ENCODE data around the gene IFITM5. TPM values are rescaled to one million over a fixed set of nuclear protein-coding genes. Genes with fewer than 3 reads are reported as not detected.

Gene IFITM5
- total and polyA plus RNA-seq, 2 experiments from 2014 or later: not detected

DNA sequence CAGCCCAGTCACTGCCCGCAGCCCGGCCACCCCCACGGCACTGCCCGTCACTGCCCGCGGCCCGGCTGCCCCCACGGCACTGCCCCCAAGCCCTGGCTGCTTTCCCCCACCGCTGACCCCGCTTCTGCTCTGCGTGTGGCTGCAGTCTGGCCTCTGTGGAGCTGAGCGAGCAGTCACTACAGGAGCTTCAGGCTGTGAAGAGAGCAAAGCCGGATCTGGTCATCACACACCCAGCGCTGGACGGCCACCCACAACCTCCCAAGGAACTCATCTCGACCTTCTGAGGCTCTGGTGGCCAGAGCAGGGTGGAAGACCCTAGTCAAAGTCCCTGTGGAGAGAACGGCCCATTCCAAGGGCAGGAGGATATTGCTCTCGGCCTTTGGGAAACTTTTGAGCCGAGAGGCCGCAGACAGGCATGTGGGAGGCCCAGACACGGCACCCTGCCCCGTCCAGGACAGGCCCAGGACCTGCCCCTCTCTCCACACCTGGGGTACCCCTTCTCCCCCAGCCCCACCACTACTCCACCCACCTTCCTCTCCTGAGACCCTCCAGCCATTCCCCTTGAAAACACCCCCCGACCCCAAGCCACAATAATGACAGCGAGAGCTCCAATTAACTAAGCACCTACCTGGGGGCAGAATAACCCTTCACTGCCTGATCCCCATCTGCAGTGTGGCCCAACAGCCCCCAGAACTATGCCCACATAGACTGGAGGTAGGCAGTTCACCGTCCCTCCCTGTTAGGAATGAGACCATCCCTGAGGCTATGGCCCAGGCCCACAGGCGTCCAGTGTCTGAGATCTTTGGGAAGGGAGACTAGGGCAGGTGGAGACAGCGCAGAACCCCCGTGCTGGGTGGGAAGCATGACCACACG lies 14.1 kb downstream of the IFITM5 start:
- Histone ChIP-seq H3K9me3 (ENCODE audit: low read depth) (no peaks in the 10 kb centered on the region), H3K4me2 (no peak overlapping the region), H3K79me2 (no peaks in the 10 kb centered on the region), H3K27me3 (no peaks in the 10 kb centered on the region), H4K20me1 (ENCODE audit: insufficient read depth, poor library complexity, severe bottlenecking) (no peaks in the 10 kb centered on the region), H3K36me3 (replicated peaks; ENCODE audit: insufficient read depth, low read depth) (no peaks in the 10 kb centered on the region), H3K9me2 (replicated peaks; ENCODE audit: insufficient read depth) (no peaks in the 10 kb centered on the region), H3K4me3 (no peak overlapping the region), H2AFZ (no peak overlapping the region), H3K27ac (no peak overlapping the region), H3K4me1 (ENCODE audit: insufficient read depth) (peaks cover 15% of the 10 kb centered on the region)
- WGBS (ENCODE audit: low lambda C conversion rate, missing lambda C conversion rate): 86% methylated on average over 21 of the region's 29 CpGs
- TF ChIP-seq, protein P1, sequence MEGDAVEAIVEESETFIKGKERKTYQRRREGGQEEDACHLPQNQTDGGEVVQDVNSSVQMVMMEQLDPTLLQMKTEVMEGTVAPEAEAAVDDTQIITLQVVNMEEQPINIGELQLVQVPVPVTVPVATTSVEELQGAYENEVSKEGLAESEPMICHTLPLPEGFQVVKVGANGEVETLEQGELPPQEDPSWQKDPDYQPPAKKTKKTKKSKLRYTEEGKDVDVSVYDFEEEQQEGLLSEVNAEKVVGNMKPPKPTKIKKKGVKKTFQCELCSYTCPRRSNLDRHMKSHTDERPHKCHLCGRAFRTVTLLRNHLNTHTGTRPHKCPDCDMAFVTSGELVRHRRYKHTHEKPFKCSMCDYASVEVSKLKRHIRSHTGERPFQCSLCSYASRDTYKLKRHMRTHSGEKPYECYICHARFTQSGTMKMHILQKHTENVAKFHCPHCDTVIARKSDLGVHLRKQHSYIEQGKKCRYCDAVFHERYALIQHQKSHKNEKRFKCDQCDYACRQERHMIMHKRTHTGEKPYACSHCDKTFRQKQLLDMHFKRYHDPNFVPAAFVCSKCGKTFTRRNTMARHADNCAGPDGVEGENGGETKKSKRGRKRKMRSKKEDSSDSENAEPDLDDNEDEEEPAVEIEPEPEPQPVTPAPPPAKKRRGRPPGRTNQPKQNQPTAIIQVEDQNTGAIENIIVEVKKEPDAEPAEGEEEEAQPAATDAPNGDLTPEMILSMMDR (IDR thresholded peaks at IDR 0.05; ENCODE audit: poor library complexity): no peak
- TF ChIP-seq EZH2phosphoT487 (IDR thresholded peaks at IDR 0.05; ENCODE audit: low read depth, severe bottlenecking, unreplicated experiment) (no peak), EZH2 (IDR thresholded peaks at IDR 0.05; ENCODE audit: borderline replicate concordance) (no peak)
- DNase-seq (ENCODE audit: low spot score): no peak

- no peaks in the 10 kb centered on the region for H3K79me2 ChIP-seq
- TF ChIP-seq, protein P1 (IDR thresholded peaks at IDR 0.05; ENCODE audit: poor library complexity): no peak
- TF ChIP-seq EZH2phosphoT487 (IDR thresholded peaks at IDR 0.05; ENCODE audit: low read depth, severe bottlenecking, unreplicated experiment) (no peak), EZH2 (IDR thresholded peaks at IDR 0.05; ENCODE audit: borderline replicate concordance) (no peak)
- no peak overlapping the region for H2AFZ ChIP-seq
- no peaks in the 10 kb centered on the region for H3K9me3 ChIP-seq (ENCODE audit: low read depth)
- H3K4me2 ChIP-seq: no peak overlapping the region
- H3K27me3 ChIP-seq: no peaks in the 10 kb centered on the region
- no peak overlapping the region for H3K4me3 ChIP-seq
- H4K20me1 ChIP-seq (ENCODE audit: insufficient read depth, poor library complexity, severe bottlenecking): no peaks in the 10 kb centered on the region
- DNase-seq (ENCODE audit: low spot score): no peak
- H3K36me3 ChIP-seq (replicated peaks; ENCODE audit: insufficient read depth, low read depth): no peaks in the 10 kb centered on the region
- no peaks in the 10 kb centered on the region for H3K9me2 ChIP-seq (replicated peaks; ENCODE audit: insufficient read depth)
- WGBS (ENCODE audit: low lambda C conversion rate, missing lambda C conversion rate): 89% methylated on average over 18 of the region's 24 CpGs
- H3K27ac ChIP-seq: no peak overlapping the region
- peaks cover 6% of the 10 kb centered on the region for H3K4me1 ChIP-seq (ENCODE audit: insufficient read depth)
Measured at GRCh38 chr11:284105-285020, 15.0 kb downstream of the IFITM5 start.

DNA sequence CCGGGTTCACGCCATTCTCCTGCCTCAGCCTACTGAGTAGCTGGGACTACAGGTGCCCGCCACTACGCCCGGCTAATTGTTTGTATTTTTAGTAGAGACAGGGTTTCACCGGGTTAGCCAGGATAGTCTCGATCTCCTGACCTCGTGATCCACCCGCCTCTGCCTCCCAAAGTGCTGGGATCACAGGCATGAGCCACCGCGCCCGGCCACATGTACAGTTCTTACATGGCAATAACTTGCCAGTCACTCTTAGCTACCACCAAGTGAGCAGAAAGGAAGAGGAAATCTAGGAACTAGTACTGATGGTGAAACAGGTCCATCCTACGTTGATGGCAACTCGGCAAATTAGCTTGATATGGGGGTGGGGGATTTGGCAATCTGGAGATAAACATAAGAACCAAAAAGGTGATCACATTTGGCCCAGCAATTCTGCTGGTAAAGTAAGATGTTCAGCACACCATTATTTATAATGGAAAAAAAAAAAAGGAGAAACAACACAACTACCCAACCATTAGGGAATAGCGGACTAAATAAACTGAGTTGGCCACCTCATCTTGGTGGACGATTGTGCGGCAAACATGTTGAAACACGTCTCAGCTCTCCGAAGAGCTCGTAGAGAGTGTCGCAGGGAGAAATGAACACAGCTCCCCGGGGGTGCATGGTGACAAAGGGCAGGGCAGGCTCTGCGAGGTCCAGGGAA lies 15.8 kb downstream of the IFITM5 start:
- Histone ChIP-seq H4K20me1 (ENCODE audit: insufficient read depth, poor library complexity, severe bottlenecking) (no peaks in the 10 kb centered on the region), H3K4me3 (no peak overlapping the region), H2AFZ (no peak overlapping the region), H3K27ac (no peak overlapping the region), H3K27me3 (no peaks in the 10 kb centered on the region), H3K4me1 (ENCODE audit: insufficient read depth) (peaks cover 6% of the 10 kb centered on the region), H3K36me3 (replicated peaks; ENCODE audit: insufficient read depth, low read depth) (no peaks in the 10 kb centered on the region), H3K9me2 (replicated peaks; ENCODE audit: insufficient read depth) (no peaks in the 10 kb centered on the region), H3K4me2 (no peak overlapping the region), H3K9me3 (ENCODE audit: low read depth) (no peaks in the 10 kb centered on the region), H3K79me2 (no peaks in the 10 kb centered on the region)
- TF ChIP-seq, protein P1 (IDR thresholded peaks at IDR 0.05; ENCODE audit: poor library complexity): no peak
- TF ChIP-seq EZH2phosphoT487 (IDR thresholded peaks at IDR 0.05; ENCODE audit: low read depth, severe bottlenecking, unreplicated experiment) (no peak), EZH2 (IDR thresholded peaks at IDR 0.05; ENCODE audit: borderline replicate concordance) (no peak)
- DNase-seq (ENCODE audit: low spot score): no peak
- 82% methylated on average over 20 of the region's 23 CpGs for WGBS (ENCODE audit: low lambda C conversion rate, missing lambda C conversion rate)
